ENCODE measurements around the gene NWD2.

Gene NWD2

DNA sequence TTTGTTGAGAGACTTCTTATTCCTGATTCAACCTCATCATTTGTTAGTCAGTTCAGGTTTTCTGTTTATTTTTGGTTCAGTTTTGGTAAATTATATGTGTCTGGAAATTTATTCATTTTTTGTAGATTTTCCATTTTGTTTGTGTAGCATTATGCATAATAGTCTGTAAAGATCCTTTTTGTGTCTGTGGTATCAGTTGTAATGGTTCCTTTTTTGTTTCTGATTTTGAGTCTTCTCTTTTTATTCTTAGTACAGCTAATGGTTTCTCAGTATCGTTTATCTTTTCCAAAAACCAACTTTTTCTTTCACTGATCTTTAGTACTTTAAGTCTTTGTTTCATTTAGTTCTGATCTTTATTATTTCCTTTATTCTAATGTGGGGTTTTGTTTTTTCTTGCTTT lies 61.4 kb downstream of the NWD2 start:
- no peak for DNase-seq

GRCh38 chr4:37317104-37317643 lies 72.6 kb downstream of the NWD2 start:
- DNase-seq, result no peak

GRCh38 chr4:37320513-37321235 lies 76.1 kb downstream of the NWD2 start:
- no peak for DNase-seq

- DNase-seq, result no peak
Observed at GRCh38 chr4:37322122-37322521, 77.6 kb downstream of the NWD2 start.

DNA sequence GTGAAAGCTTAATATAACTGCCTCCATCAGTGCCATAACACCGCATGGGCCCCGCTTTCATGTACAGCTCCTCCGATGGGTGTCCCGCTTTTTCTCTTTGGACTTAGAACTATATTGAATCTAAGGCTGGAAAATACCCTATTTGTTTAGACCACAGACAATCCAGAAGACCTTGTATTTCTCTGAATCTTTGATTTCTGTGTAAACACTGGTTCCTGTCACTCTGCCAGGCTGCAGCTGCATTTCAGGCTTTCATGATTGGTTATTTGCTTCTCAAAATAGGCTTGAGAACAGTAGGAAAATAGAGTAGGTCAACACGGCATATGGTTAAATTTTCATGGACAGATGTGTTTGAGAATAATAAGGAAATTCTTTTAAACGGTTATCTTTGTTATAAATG lies 80.0 kb downstream of the NWD2 start:
- DNase-seq, result no peak

GRCh38 chr4:37326852-37327251 lies 82.3 kb downstream of the NWD2 start:
- no peak for DNase-seq

- no peak for DNase-seq
Observed at GRCh38 chr4:37338972-37339371, 94.4 kb downstream of the NWD2 start.

DNA sequence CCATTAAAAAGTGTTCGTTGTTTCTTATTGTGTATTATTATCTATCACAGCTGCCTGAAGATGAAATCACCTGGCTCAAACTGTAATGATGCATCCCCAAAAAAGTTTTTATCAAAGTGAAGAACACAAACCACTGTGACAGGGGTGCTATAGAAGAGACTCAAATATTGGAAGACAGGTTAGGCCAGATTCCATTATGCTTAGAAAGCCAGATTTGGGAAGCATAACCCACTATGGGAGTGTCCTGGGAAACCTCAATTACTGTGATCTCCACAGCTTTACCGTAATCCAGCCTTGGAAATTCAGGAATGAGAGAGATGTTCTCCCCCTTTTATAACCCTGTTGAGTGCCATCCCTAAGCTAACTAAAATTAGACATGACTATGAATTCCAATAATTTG lies 114.2 kb downstream of the NWD2 start:
- DNase-seq, result no peak

DNA sequence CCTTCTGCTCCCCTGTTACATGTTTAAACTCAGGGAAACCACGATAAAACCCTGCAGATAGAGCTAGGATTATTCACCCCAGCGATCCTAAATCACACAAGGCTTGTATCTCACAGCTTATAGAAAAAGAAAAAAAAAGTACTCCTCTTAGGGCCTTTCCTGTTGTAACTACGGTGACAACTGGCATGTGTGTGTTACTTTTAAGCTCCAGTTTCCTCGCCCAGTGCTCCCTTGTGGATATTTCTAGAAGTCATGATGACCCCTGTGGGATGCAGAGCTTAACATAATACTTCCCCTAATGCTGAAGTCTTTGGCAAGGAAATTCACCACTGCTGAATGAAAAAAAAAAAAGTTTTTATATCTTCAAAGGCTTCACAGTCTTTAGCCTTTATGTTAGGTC lies 114.7 kb downstream of the NWD2 start:
- no peak for DNase-seq

DNA sequence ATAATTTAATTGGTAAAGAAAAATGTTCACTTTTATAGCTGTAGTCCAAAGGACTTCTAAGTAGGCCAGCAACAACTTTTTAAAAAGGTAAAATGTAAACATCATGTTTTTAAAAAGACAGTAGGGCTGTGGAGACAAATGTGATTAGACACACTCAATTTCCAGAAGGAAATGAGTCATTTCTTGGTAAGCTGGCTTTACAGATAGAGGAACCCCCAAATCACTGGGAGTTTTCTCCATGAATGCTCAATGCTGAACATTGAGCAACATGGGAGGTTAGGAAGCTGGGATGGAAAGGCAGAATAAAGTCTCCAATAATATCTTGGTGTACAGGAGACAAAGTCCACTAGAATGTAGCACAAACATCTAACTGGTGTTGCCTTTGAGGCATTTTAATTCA lies 121.3 kb downstream of the NWD2 start:
- no peak for DNase-seq

DNA sequence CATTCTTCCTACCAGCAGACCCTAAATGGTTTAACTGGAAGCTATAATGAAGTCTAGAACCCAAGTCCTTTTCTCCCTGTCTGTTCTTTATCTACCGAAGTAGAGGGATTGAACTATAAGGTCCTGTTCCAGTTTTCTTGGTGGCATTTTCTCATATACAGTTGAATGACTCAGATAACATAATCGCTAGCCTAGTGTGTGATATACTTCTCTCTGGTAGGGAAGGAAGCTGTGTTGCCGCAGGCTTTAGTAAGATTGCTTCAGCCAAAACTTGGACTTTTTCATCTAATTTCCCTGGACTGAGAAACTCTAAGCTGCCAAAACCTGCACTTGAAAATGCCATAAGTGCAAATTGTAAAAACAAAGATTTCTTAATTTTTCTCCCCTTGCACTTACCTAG lies 123.4 kb downstream of the NWD2 start:
- DNase-seq, result no peak

DNA sequence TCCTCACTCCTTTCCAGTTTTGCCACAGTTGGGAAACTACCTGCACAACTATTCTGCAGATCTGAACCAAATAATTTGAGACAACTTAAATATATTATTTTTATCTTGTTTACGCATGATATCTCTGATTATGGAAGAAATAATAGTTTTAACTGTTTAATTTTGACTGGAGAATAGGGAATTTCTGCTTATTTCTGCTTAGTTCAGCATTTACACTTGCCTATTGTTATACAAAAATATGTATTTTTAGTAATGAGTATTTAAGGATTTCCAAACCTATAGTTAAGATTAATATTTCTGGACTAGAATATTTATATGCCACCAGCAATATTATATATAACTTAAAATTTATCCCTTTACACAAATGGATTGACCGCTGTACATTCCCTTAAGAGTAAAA lies 125.5 kb downstream of the NWD2 start:
- DNase-seq, result no peak

GRCh38 chr4:37381040-37381668 lies 136.6 kb downstream of the NWD2 start:
- no peak for DNase-seq

GRCh38 chr4:37383579-37384229 lies 139.2 kb downstream of the NWD2 start:
- DNase-seq, result no peak

- DNase-seq, result no peak
Observed at GRCh38 chr4:37385424-37385823, 140.9 kb downstream of the NWD2 start.

GRCh38 chr4:37388681-37389365 lies 144.3 kb downstream of the NWD2 start:
- no peak for DNase-seq

GRCh38 chr4:37389366-37389765 lies 144.8 kb downstream of the NWD2 start:
- DNase-seq, result no peak

GRCh38 chr4:37389967-37390580 lies 145.5 kb downstream of the NWD2 start:
- no peak for DNase-seq

DNA sequence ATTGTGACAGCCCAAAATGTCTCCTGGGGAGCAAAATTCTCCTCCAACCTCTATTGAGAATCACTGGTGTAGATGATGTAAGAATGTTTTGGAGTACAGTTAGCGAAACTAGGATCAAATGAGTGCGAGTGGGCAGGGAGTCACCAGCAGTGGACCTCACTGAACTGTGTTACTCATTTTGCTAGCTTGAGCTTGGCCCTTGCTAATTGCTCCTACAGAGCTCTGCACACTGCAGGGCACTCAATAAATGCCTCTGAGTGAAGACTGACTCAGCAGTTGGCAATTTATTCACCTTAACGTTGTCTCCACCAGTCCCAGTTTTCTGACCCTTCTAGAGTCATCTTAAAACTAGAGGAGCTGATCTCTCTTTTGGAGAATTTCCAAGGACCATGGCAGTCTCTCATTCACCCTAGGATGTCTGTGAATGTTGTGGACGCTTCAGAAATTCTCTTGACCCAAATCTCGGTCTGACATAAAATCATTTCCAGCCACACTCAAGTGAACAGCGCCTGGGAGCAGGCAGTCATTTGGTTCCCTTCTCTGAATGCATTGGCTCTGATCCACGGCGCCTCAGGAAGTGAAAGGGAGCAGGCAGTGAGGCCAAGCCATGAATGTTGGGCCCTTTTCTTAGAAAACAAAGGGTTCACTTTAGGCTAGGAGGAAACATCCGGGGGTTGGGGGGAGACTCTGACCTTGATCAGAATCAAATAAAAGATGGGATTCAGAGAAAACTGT lies 148.1 kb downstream of the NWD2 start:
- DNase-seq, result no peak

DNA sequence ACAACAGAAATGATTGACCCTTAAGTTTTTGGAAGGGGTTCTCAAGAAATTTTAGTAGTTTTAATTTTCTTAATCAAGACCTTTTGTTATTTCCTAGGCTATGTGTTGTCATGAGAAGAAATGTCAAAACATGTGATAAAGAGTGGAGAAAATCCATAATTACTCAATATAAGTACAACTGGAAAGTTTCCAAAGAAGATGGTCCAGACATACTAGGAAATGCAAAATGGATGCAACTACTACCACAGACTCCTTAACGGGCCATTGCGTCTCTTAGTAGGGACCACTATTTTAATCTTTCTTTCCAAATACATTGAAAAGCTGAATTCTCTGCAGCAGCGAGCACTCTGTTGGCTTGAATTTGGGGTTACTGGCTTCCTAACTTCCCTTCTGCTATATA lies 148.8 kb downstream of the NWD2 start:
- no peak for DNase-seq

DNA sequence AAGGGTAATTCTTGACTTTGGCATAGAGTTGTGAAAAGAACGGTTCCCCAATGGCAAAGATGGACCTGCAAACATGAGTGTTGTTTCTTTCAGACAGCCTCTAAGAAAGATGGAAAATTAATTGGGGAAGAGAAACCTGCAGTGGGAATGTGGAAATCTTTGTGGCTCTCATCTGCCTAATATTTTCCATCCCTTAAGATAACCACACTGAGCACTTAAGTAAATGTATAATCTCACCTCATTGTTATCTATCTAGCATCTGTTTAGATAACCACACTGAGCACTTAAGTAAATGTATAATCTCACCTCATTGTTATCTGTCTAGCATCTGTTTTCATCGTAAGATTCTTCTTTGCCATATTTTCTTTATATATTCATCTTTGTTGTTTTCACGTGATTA lies 149.3 kb downstream of the NWD2 start:
- no peak for DNase-seq

- DNase-seq, result no peak
Observed at GRCh38 chr4:37397505-37397904, 153.0 kb downstream of the NWD2 start.

Measured in NCI-H1417 treated with DMSO at 0.1 percent for 48 hours (cell line).